AG04450 (cell line): ENCODE results near the gene DNAJC12. TPM values are rescaled to one million over a fixed set of nuclear protein-coding genes. Genes with fewer than 3 reads are reported as not detected.

ENCODE experiments used
- CTCF ChIA-PET: fragments of 300-600, 350-600 bp; formaldehyde crosslinking; extraction: SDS; loops from one replicate; lab custom pipeline; 2022; ENCODE audit warnings: antibody characterized with exemption, inconsistent platforms; lab: Charles Lee
- POLR2A ChIA-PET: fragments of 350-600 bp; formaldehyde crosslinking; extraction: SDS; loops from one replicate; lab custom pipeline; 2021; ENCODE audit warnings: antibody characterized with exemption, inconsistent platforms; lab: Yijun Ruan, JAX
- DNase-seq: peaks from one replicate; pipeline ENCODE4 v3.0.0-alpha.2; 2011; ENCODE audit warnings: low read depth, low spot score
- H3K27ac ChIP-seq: one replicate; pipeline ENCODE4 v1.5.1; 2012; ENCODE audit warnings: low read depth, low read length, control low read depth
- H3K27me3 ChIP-seq: one replicate; pipeline ENCODE4 v1.6.0; 2012; ENCODE audit warnings: low read length; ENCODE audit not compliant: control insufficient read depth, insufficient read depth
- H3K4me3 ChIP-seq: 2 replicates; pipeline ENCODE4 v1.5.1; 2011; ENCODE audit warnings: mild to moderate bottlenecking, low read depth, low read length, control low read depth
- H3K9me3 ChIP-seq: 2 replicates; pipeline ENCODE4 v1.5.1; 2012; ENCODE audit warnings: low read length; ENCODE audit not compliant: control insufficient read depth, insufficient read depth
- CTCF ChIP-seq: IDR thresholded peaks from 2 replicates; pipeline ENCODE4 v1.5.1; 2011; ENCODE audit warnings: low read depth, low read length, control low read depth, inconsistent platforms
- polyA plus RNA-seq: library from polyadenylated mRNA; depleted of rRNA; stranded (reverse); fragments of >200 nt; gene quantifications from 2 replicates; pipeline ENCODE4 v1.2.3, GENCODE V29; 2011

DNAJC12 gene
- polyA plus RNA-seq, 1 experiment, result 8.3 TPM

DNA sequence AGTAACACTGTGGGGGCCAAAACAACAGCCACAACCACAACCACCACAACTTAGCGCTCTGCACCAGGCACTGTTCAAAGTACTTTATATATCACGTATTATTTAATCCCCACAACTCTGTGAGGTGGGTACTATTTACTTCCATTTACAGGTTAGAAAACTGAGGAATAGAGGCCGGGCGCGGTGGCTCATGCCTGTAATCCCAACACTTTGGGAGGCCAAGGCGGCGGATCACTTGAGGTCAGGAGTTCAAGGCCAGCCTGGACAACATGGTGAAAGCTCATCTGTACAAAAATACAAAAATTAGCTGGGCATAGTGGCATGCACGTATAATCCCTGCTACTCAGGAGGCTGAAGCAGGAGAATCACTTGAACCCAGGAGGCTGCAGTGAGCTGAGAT, 3.6 kb downstream of the DNAJC12 start:
- ChIA-PET CTCF (no interaction called here), POLR2A (no interaction called here)

GRCh38 chr10:67827811-67828210, 10.2 kb downstream of the DNAJC12 start:
- ChIA-PET POLR2A (no interaction called here), CTCF (interaction anchor here (0.7 kb wide), 1 partner anchor 18 kb away, joined by 3 read pairs; no protein-coding TSS in a partner anchor)
- Histone ChIP-seq H3K27me3 (no peaks in the 10 kb centered on the region), H3K27ac (no peak overlapping the region), H3K4me3 (no peak overlapping the region), H3K9me3 (no peaks in the 10 kb centered on the region)
- no peak for TF ChIP-seq CTCF
- no peak for DNase-seq

More for the DNA sequence above, 3.6 kb downstream of the DNAJC12 start:
- no peak overlapping the region for H3K27ac ChIP-seq
- no peaks in the 10 kb centered on the region for H3K9me3 ChIP-seq
- H3K4me3 ChIP-seq, result no peak overlapping the region
- no peak for DNase-seq
- no peaks in the 10 kb centered on the region for H3K27me3 ChIP-seq
- no peak for TF ChIP-seq CTCF

DNA sequence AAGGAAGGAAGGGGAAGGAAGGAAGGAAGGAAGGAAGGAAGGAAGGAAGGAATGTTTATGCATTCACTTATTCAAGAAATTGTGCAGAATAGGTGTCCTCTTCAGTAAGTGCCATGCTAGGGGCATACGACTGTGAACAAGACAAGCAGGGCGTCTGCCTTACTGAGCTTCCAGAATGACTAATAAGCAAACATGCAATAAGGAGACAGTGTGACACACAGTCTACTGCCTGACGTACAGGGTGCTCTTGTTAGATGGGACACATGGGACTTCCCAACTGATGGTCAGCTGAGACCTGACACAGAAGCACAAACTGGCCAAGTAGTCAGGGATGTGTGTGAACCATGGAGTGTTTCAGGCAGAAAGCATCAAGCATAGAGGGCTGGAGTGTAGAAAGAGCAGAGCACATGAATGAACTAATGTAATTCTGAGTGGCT, 18.2 kb downstream of the DNAJC12 start:
- Histone ChIP-seq H3K9me3 (no peaks in the 10 kb centered on the region), H3K4me3 (no peak overlapping the region), H3K27me3 (no peaks in the 10 kb centered on the region), H3K27ac (no peak overlapping the region)
- no peak for TF ChIP-seq CTCF
- POLR2A ChIA-PET, result no interaction called here
- no peak for DNase-seq
- CTCF ChIA-PET, result interaction anchor here (1.0 kb wide), 1 partner anchor 40 kb away, joined by 3 read pairs; no protein-coding TSS in a partner anchor

- no peaks in the 10 kb centered on the region for H3K9me3 ChIP-seq
- ChIA-PET CTCF (no interaction called here), POLR2A (no interaction called here)
- H3K27me3 ChIP-seq, result no peaks in the 10 kb centered on the region
- no peak for TF ChIP-seq CTCF
- H3K27ac ChIP-seq, result no peak overlapping the region
- DNase-seq, result no peak
- H3K4me3 ChIP-seq, result no peak overlapping the region
These were observed 19.7 kb downstream of the DNAJC12 start for GRCh38 chr10:67818323-67818722.

DNA sequence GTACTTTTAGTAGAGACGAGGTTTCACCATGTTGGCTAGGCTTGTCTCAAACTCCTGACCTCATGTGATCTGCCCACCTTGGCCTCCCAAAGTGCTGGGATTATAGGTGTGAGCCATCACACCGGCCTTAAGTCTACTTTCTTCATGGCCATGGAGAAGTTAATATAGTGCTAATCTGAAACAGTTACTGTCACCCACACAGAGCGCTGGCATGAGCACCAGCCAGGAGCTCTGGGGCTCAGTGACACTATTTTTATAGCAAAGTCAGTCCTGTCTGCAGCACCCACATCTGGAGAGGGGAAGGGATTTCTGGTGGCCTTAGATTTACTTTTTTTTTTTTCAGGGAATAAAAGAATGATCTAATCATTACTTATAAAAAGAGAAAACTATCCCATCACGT, 21.3 kb downstream of the DNAJC12 start:
- ChIA-PET POLR2A (interaction anchor here (1.0 kb wide), 1 partner anchor 9 kb away, joined by 3 read pairs; no protein-coding TSS in a partner anchor), CTCF (interaction anchor here (0.6 kb wide), 1 partner anchor 37 kb away, joined by 3 read pairs; no protein-coding TSS in a partner anchor)
- no peak for DNase-seq
- Histone ChIP-seq H3K27me3 (no peaks in the 10 kb centered on the region), H3K27ac (no peak overlapping the region), H3K9me3 (no peaks in the 10 kb centered on the region), H3K4me3 (no peak overlapping the region)
- no peak for TF ChIP-seq CTCF
